HCT116 (cell line): ENCODE measurements around the gene ZNF674. TPM values are rescaled to one million over a fixed set of nuclear protein-coding genes. Genes with fewer than 3 reads are reported as not detected.

Experiments
- ATAC-seq: fragments of 200-7000 bp; cut with Tn5 transposase; 2 replicates; pipeline ENCODE4 v1.9.1; 2020; ENCODE audit warnings: mild to moderate bottlenecking, moderate library complexity
- BruUV-seq: library from RNA; stranded (reverse); fragments of 400-500 nt; replicated peaks from 2 replicates; lab custom pipeline; 2021; lab: Mats Ljungman, UMichigan
- CTCF ChIA-PET: fragments of 300-600 bp; sonication (Branson Sonifier 250); formaldehyde crosslinking; loops from one replicate; lab custom pipeline; 2021; ENCODE audit warnings: antibody characterized with exemption; lab: Charles Lee
- POLR2A ChIA-PET: fragments of 300-600, 350-600 bp; sonication (Branson Sonifier 250); formaldehyde crosslinking; loops from one replicate; lab custom pipeline; 2021; ENCODE audit warnings: antibody characterized with exemption; lab: Charles Lee
- RAD21 ChIA-PET, 2 experiments: fragments of 300-600 bp; sonication (Branson Sonifier 250); formaldehyde crosslinking; loops; one replicate each; lab custom pipeline; 2023; ENCODE audit warnings: low total read pairs in 2 of 2; ENCODE audit not compliant: uncharacterized antibody in 2 of 2, unreplicated experiment in 2 of 2, low non-redundant PET in 1 of 2; lab: Charles Lee
- DNase-seq: peaks from one replicate; pipeline ENCODE4 v3.0.0-alpha.2; 2010; ENCODE audit warnings: low read depth, low spot score
- H2AFZ ChIP-seq: fragments of 200-600 bp; shearing (Covaris generic), sonication (generic); 2 replicates; pipeline ENCODE4 v1.6.1; 2017; ENCODE audit warnings: low read depth, mixed run types, mixed read lengths, antibody characterized with exemption, low read length; ENCODE audit not compliant: poor library complexity, severe bottlenecking
- H3K27ac ChIP-seq: 2 replicates; pipeline ENCODE4 v1.5.1; 2012; ENCODE audit warnings: low read depth, low read length
- H3K27me3 ChIP-seq: fragments of 200-600 bp; sonication (generic); 2 replicates; pipeline ENCODE4 v1.6.1; 2016; ENCODE audit warnings: mixed run types, low read length, mixed read lengths; ENCODE audit not compliant: insufficient read depth
- H3K36me3 ChIP-seq, 2 experiments: fragments of 200-500 bp in 1 of 2; fragments of 200-600 bp in 1 of 2; sonication (Bioruptor generic) in 1 of 2; sonication (generic) in 1 of 2; 2 replicates each; pipeline versions ENCODE4 v1.5.1 to v1.6.1; 2014 to 2016; ENCODE audit warnings: low read length in 2 of 2, inconsistent platforms in 1 of 2, mixed read lengths in 1 of 2, mixed run types in 1 of 2; ENCODE audit not compliant: insufficient read depth in 2 of 2, control insufficient read depth in 1 of 2
- H3K4me1 ChIP-seq, 2 experiments: fragments of 200-600 bp in 1 of 2; sonication (generic) in 1 of 2; 2 replicates each; pipeline versions ENCODE4 v1.5.1 to v1.6.1; 2012 to 2017; ENCODE audit warnings: low read length in 2 of 2, inconsistent platforms in 1 of 2, mild to moderate bottlenecking in 1 of 2, mixed read lengths in 1 of 2, mixed run types in 1 of 2, moderate library complexity in 1 of 2; ENCODE audit not compliant: insufficient read depth in 2 of 2, control insufficient read depth in 1 of 2
- H3K4me2 ChIP-seq: fragments of 200-600 bp; sonication (generic); 2 replicates; pipeline ENCODE4 v1.6.1; 2017; ENCODE audit warnings: mixed run types, low read length, mixed read lengths
- H3K4me3 ChIP-seq, 2 experiments: fragments of 200-600 bp in 1 of 2; sonication (generic) in 1 of 2; replicated peaks in 1 of 2; 2 replicates each; pipeline ENCODE4 v1.5.1; 2011 to 2016; ENCODE audit warnings: low read length in 2 of 2, control low read depth in 1 of 2, low read depth in 1 of 2, mild to moderate bottlenecking in 1 of 2, mixed read lengths in 1 of 2, mixed run types in 1 of 2
- H3K79me2 ChIP-seq: fragments of 200-600 bp; sonication (generic); 2 replicates; pipeline ENCODE4 v1.6.1; 2017; ENCODE audit warnings: mild to moderate bottlenecking, mixed run types, low read length, moderate library complexity, mixed read lengths; ENCODE audit not compliant: insufficient read depth
- H3K9ac ChIP-seq: fragments of 200-600 bp; sonication (generic); 2 replicates; pipeline ENCODE4 v1.6.1; 2016; ENCODE audit warnings: low read length, mixed read lengths
- H3K9me2 ChIP-seq: fragments of 200-600 bp; sonication (generic), shearing (Covaris generic); 2 replicates; pipeline ENCODE4 v1.6.1; 2017; ENCODE audit warnings: mixed run types, mild to moderate bottlenecking, moderate library complexity; ENCODE audit not compliant: insufficient read depth
- H3K9me3 ChIP-seq, 2 experiments: fragments of 200-500 bp in 1 of 2; fragments of 200-600 bp in 1 of 2; sonication (Bioruptor generic) in 1 of 2; sonication (generic) in 1 of 2; 2 replicates each; pipeline ENCODE4 v1.6.1; 2014 to 2017; ENCODE audit warnings: low read length in 2 of 2, mixed read lengths in 2 of 2, inconsistent platforms in 1 of 2, low read depth in 1 of 2, mild to moderate bottlenecking in 1 of 2, mixed run types in 1 of 2, moderate library complexity in 1 of 2; ENCODE audit not compliant: control insufficient read depth in 1 of 2, insufficient read depth in 1 of 2
- H4K20me1 ChIP-seq: fragments of 200-600 bp; sonication (generic), shearing (Covaris generic); 2 replicates; pipeline ENCODE4 v1.6.1; 2017; ENCODE audit warnings: mixed run types, mild to moderate bottlenecking, moderate library complexity; ENCODE audit not compliant: insufficient read depth
- ATF3 ChIP-seq: IDR thresholded peaks from 2 replicates; pipeline ENCODE4 v1.6.1; 2012
- CBX3 ChIP-seq: IDR thresholded peaks from 2 replicates; pipeline ENCODE4 v1.6.1; 2012; ENCODE audit warnings: low read depth
- CEBPB ChIP-seq: IDR thresholded peaks from 2 replicates; pipeline ENCODE4 v1.6.1; 2012; ENCODE audit warnings: low read depth
- EGR1 ChIP-seq: IDR thresholded peaks from 2 replicates; pipeline ENCODE4 v1.6.1; 2012; ENCODE audit warnings: low read depth
- EZH2 ChIP-seq: fragments of 200-600 bp; sonication (generic); IDR thresholded peaks from 2 replicates; pipeline ENCODE4 v1.6.1; 2017; ENCODE audit warnings: antibody characterized with exemption, mixed run types
- FOSL1 ChIP-seq: IDR thresholded peaks from 2 replicates; pipeline ENCODE4 v1.6.1; 2012; ENCODE audit warnings: low read depth
- JUND ChIP-seq: IDR thresholded peaks from 2 replicates; pipeline ENCODE4 v1.6.1; 2012
- MAX ChIP-seq: IDR thresholded peaks from 2 replicates; pipeline ENCODE4 v1.6.1; 2012
- POLR2A ChIP-seq: IDR thresholded peaks from 2 replicates; pipeline ENCODE4 v1.7.0; 2011; ENCODE audit warnings: borderline replicate concordance; ENCODE audit not compliant: insufficient read depth, insufficient read length; ENCODE audit errors: extremely low read depth
- POLR2AphosphoS5 ChIP-seq: IDR thresholded peaks from 2 replicates; pipeline ENCODE4 v1.6.1; 2011; ENCODE audit warnings: mild to moderate bottlenecking, low read depth, low read length, moderate library complexity
- RAD21 ChIP-seq: IDR thresholded peaks from 2 replicates; pipeline ENCODE4 v1.6.1; 2012; ENCODE audit warnings: low read depth, mild to moderate bottlenecking
- SIN3A ChIP-seq: IDR thresholded peaks from 2 replicates; pipeline ENCODE4 v1.6.1; 2012; ENCODE audit warnings: low read depth
- SP1 ChIP-seq: IDR thresholded peaks from 2 replicates; pipeline ENCODE4 v1.6.1; 2012; ENCODE audit warnings: low read depth
- TCF7L2 ChIP-seq: IDR thresholded peaks from 2 replicates; pipeline ENCODE4 v1.7.0; 2011; ENCODE audit warnings: borderline replicate concordance, inconsistent platforms; ENCODE audit not compliant: insufficient read depth, insufficient read length; ENCODE audit errors: extremely low read depth
- YY1 ChIP-seq: IDR thresholded peaks from 2 replicates; pipeline ENCODE4 v1.6.1; 2011; ENCODE audit warnings: low read length, low read depth, moderate library complexity, mild to moderate bottlenecking; ENCODE audit not compliant: insufficient replicate concordance; ENCODE audit errors: extremely low read depth
- ZFX ChIP-seq: fragments of 450-650 bp; IDR thresholded peaks from 2 replicates; pipeline ENCODE4 v1.6.1; 2017
- ZNF274 ChIP-seq: fragments of 200-500 bp; sonication (Bioruptor generic); IDR thresholded peaks from 2 replicates; pipeline ENCODE4 v1.6.1; 2014; ENCODE audit warnings: mild to moderate bottlenecking, low read depth, low read length, inconsistent platforms
- intact Hi-C: fragments of 100-400 bp; cut with micrococcal nuclease; formaldehyde crosslinking; loops from 2 replicates; pipeline ENCODE4 v1.10.0; 2022
- total RNA-seq: library from RNA; stranded (reverse); gene quantifications from one replicate; pipeline ENCODE4 v1.2.1, GENCODE V29; 2021; ENCODE audit not compliant: unreplicated experiment
- TF ChIP-seq, protein P1 (sequence below): IDR thresholded peaks from 2 replicates; pipeline ENCODE4 v1.6.1; 2012; ENCODE audit warnings: low read depth

The ZNF674 gene
- total RNA-seq, 1 experiment from 2014 or later, result 5.2 TPM

GRCh38 chrX:46587753-46588171, 42.5 kb upstream of the ZNF674 start:
- peaks cover 63 to 82% of the 10 kb centered on the region in 2 experiments for H3K4me1 ChIP-seq
- BruUV-seq, result no TSS peak
- ChIA-PET CTCF (interaction anchor here (0.8 kb wide), 1 partner anchor 66 kb away, joined by 3 read pairs; no protein-coding TSS in a partner anchor), RAD21 (no interaction called here), POLR2A (no interaction called here)
- peak overlapping the region; percentile 82 for H3K4me2 ChIP-seq
- no peak for DNase-seq
- no peaks in the 10 kb centered on the region for H3K36me3 ChIP-seq
- intact Hi-C loops, result no loop called here
- H2AFZ ChIP-seq, result no peak overlapping the region
- H3K4me3 ChIP-seq, result peak overlapping the region; percentile 19 to 49
- TF ChIP-seq SP1, result no peak
- no peak for TF ChIP-seq CBX3
- no peak for TF ChIP-seq RAD21
- TF ChIP-seq POLR2AphosphoS5, result no peak
- no peak for TF ChIP-seq CEBPB
- TF ChIP-seq FOSL1, result no peak
- TF ChIP-seq EZH2, result no peak
- TF ChIP-seq JUND, result no peak
- TF ChIP-seq ATF3, result no peak
- no peak for TF ChIP-seq TCF7L2
- TF ChIP-seq SIN3A, result no peak
- H3K9ac ChIP-seq, result peak overlapping the region; percentile 48
- H3K27me3 ChIP-seq, result no peaks in the 10 kb centered on the region
- H3K79me2 ChIP-seq, result peaks cover 44% of the 10 kb centered on the region
- no peaks in the 10 kb centered on the region for H4K20me1 ChIP-seq
- no peaks in the 10 kb centered on the region for H3K9me3 ChIP-seq
- peak; percentile 19 for ATAC-seq
- peak overlapping the region; percentile 82 for H3K27ac ChIP-seq
- no peaks in the 10 kb centered on the region for H3K9me2 ChIP-seq

DNA sequence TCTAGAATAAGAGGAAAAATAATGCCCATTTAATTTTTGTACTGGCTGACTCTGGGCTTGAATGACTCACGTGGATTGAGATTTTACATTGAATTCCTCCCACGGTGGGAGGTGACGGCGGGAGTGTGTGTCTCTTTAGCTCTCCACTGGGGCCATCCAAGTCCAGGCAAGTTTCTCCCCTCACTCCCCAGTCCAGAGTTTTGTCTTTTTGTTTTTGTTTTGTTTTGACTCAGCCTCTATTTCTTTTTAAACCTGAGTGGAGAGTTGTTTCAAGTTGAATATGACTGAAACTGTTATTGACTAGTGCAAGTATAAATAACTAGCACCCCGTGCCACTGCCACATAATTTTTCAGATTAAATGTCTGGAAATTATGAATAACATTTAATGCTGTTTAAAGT, 41.9 kb upstream of the ZNF674 start:
- Histone ChIP-seq H3K4me2 (peak overlapping the region; percentile 82), H3K9ac (peak overlapping the region; percentile 48), H3K27me3 (no peaks in the 10 kb centered on the region), H3K9me2 (no peaks in the 10 kb centered on the region), H3K4me1 (peaks cover 67 to 88% of the 10 kb centered on the region in 2 experiments), H3K27ac (peak overlapping the region; percentile 82), H3K4me3 (peak overlapping the region; percentile 19 to 49; a peak in 3 of 4 replicates), H3K79me2 (peaks cover 46% of the 10 kb centered on the region), H4K20me1 (no peaks in the 10 kb centered on the region), H3K9me3 (no peaks in the 10 kb centered on the region), H3K36me3 (no peaks in the 10 kb centered on the region), H2AFZ (no peak overlapping the region)
- no TSS peak for BruUV-seq
- peak; percentile 46; the same call in 1 of the 2 replicates for ATAC-seq
- DNase-seq, result no peak
- intact Hi-C loops, result no loop called here
- ChIA-PET POLR2A (no interaction called here), CTCF (interaction anchor here (0.8 to 2.1 kb wide), 2 partner anchors 32 to 67 kb away, joined by 3 to 4 read pairs; no protein-coding TSS in a partner anchor), RAD21 (no interaction called here)
- TF ChIP-seq SP1 (no peak), JUND (no peak), POLR2A (no peak), ZNF274 (no peak), CBX3 (no peak), YY1 (no peak), EGR1 (no peak), TCF7L2 (no peak), CEBPB (no peak), SIN3A (no peak), EZH2 (no peak), RAD21 (no peak), MAX (no peak), POLR2AphosphoS5 (no peak), FOSL1 (no peak), ZFX (no peak)
- TF ChIP-seq, protein P1, sequence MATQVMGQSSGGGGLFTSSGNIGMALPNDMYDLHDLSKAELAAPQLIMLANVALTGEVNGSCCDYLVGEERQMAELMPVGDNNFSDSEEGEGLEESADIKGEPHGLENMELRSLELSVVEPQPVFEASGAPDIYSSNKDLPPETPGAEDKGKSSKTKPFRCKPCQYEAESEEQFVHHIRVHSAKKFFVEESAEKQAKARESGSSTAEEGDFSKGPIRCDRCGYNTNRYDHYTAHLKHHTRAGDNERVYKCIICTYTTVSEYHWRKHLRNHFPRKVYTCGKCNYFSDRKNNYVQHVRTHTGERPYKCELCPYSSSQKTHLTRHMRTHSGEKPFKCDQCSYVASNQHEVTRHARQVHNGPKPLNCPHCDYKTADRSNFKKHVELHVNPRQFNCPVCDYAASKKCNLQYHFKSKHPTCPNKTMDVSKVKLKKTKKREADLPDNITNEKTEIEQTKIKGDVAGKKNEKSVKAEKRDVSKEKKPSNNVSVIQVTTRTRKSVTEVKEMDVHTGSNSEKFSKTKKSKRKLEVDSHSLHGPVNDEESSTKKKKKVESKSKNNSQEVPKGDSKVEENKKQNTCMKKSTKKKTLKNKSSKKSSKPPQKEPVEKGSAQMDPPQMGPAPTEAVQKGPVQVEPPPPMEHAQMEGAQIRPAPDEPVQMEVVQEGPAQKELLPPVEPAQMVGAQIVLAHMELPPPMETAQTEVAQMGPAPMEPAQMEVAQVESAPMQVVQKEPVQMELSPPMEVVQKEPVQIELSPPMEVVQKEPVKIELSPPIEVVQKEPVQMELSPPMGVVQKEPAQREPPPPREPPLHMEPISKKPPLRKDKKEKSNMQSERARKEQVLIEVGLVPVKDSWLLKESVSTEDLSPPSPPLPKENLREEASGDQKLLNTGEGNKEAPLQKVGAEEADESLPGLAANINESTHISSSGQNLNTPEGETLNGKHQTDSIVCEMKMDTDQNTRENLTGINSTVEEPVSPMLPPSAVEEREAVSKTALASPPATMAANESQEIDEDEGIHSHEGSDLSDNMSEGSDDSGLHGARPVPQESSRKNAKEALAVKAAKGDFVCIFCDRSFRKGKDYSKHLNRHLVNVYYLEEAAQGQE, result no peak
